Cardiac muscle cell (in vitro differentiated cells and primary cell): ENCODE data around the gene NKX2-4. TPM values are rescaled to one million over a fixed set of nuclear protein-coding genes. Genes with fewer than 3 reads are reported as not detected.
A peak's percentile ranks its signal among the peaks of the same experiment; 100 is the strongest.

Source experiments
- DNase-seq, 2 donors: peaks; one replicate each; pipeline versions ENCODE4 v3.0.0 to v3.0.0-alpha.2; 2010 to 2017; ENCODE audit warnings: low read depth in 1 of 2, low spot score in 1 of 2
- H3K27ac ChIP-seq: fragments of 200-600 bp; sonication (generic); 2 replicates; pipeline ENCODE4 v1.5.1; 2016
- H3K27me3 ChIP-seq: fragments of 200-600 bp; sonication (generic); 2 replicates; pipeline ENCODE4 v1.6.0; 2016; ENCODE audit warnings: control low read depth
- H3K36me3 ChIP-seq: fragments of 200-600 bp; sonication (generic); 2 replicates; pipeline ENCODE4 v1.5.1; 2016; ENCODE audit warnings: control low read depth
- H3K4me1 ChIP-seq: fragments of 200-600 bp; sonication (generic); 2 replicates; pipeline ENCODE4 v1.8.1; 2017; ENCODE audit warnings: low read depth, mild to moderate bottlenecking, mixed run types
- H3K4me3 ChIP-seq: fragments of 200-600 bp; sonication (generic); 2 replicates; pipeline ENCODE4 v1.5.1; 2016; ENCODE audit warnings: mild to moderate bottlenecking
- H3K9me3 ChIP-seq: fragments of 200-600 bp; sonication (generic); 2 replicates; pipeline ENCODE4 v1.5.1; 2017; ENCODE audit warnings: low read depth, mild to moderate bottlenecking, control low read depth
- polyA plus RNA-seq: library from polyadenylated mRNA; unstranded; fragments of >200 nt; fragmentation: Nextera tagmentation; extraction: Ambion mirVana; gene quantifications from 2 replicates; pipeline ENCODE4 v1.2.1, GENCODE V29; 2016
- total RNA-seq: library from RNA; depleted of rRNA; stranded (reverse); fragments of >200 nt; gene quantifications from 2 replicates; pipeline ENCODE4 v1.2.3, GENCODE V29; 2016
- TF ChIP-seq, protein P1 (sequence below): IDR thresholded peaks from 2 replicates; pipeline ENCODE4 v1.5.1; 2012; ENCODE audit warnings: low read depth, mild to moderate bottlenecking, low read length

The NKX2-4 gene
- total and polyA plus RNA-seq, 2 experiments from 2014 or later: not detected

DNA sequence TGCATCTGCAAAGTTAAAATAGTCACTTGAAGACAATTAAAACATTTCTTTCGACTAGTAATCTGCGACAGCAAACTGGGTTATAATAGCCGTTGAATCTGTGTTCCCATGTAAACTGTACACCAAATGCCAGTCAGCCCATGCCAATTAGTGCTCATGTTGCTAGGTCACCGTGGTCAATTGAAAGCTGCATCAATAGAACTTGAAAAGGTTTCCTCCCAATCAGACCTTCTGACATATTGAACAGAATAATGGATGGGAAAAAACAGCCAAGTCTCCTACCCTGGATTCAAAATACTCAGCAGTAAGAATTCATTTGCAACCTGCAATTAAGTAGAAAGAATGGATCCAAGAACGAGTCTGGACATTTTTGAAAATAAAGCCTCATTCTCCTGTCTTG lies 11.2 kb downstream of the NKX2-4 start:
- Histone ChIP-seq H3K36me3 (peaks cover 6% of the 10 kb centered on the region), H3K4me3 (no peak overlapping the region)
- TF ChIP-seq, protein P1, sequence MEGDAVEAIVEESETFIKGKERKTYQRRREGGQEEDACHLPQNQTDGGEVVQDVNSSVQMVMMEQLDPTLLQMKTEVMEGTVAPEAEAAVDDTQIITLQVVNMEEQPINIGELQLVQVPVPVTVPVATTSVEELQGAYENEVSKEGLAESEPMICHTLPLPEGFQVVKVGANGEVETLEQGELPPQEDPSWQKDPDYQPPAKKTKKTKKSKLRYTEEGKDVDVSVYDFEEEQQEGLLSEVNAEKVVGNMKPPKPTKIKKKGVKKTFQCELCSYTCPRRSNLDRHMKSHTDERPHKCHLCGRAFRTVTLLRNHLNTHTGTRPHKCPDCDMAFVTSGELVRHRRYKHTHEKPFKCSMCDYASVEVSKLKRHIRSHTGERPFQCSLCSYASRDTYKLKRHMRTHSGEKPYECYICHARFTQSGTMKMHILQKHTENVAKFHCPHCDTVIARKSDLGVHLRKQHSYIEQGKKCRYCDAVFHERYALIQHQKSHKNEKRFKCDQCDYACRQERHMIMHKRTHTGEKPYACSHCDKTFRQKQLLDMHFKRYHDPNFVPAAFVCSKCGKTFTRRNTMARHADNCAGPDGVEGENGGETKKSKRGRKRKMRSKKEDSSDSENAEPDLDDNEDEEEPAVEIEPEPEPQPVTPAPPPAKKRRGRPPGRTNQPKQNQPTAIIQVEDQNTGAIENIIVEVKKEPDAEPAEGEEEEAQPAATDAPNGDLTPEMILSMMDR: no peak

DNA sequence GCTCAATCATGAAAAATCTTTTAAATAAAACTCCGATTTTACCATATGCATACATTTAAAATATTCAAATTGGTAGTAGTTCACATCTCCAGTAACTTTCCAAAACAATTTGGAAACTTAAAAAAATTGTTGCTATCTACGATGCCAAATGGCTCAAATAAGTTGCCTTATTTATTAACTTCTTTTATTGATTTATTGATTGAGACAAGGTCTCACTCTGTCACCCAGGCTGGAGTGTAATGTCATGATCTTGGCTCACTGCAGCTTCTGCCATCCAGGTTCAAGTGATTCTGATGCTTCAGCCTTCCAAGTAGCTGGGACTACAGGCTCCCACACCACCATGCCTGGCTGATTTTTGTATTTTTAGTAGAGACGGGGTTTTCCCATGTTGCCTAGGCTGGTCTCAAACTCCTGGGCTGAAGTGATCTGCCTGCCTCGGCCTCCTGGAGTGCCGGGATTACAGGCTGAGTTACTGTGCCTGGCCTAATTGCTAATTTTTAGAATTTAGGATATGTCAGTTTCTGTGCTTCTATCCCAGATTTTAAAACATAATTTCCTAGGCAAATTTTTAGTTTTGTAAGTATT lies 12.9 kb downstream of the NKX2-4 start:
- TF ChIP-seq, protein P1: no peak
- Histone ChIP-seq H3K36me3 (peaks cover 6% of the 10 kb centered on the region), H3K4me3 (no peak overlapping the region), H3K27ac (no peak overlapping the region), H3K27me3 (peaks cover 3% of the 10 kb centered on the region), H3K9me3 (no peaks in the 10 kb centered on the region), H3K4me1 (peaks cover 18% of the 10 kb centered on the region)
- DNase-seq: no peak

More for the DNA sequence above, 11.2 kb downstream of the NKX2-4 start:
- H3K27me3 ChIP-seq: peaks cover 20% of the 10 kb centered on the region
- H3K9me3 ChIP-seq: no peaks in the 10 kb centered on the region
- DNase-seq: no peak
- H3K4me1 ChIP-seq: peaks cover 2% of the 10 kb centered on the region
- H3K27ac ChIP-seq: no peak overlapping the region

DNA sequence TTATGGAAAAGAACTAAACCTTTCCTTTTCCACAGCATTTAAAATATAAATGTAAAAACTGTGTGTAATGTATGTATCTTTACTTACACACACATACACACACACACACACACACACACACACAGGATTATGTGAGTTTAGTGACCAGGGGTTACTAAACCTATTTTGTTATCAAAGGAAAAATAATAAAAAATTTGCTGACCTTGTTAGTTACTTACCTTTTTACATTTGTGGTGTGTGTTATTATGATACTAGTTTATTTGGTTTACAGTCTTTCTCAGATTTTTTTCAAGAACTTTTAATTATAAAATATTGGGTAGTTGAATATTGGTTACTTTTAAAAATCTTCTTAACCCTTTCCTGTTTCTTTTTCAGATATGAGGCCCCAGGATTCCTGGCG lies 15.7 kb downstream of the NKX2-4 start:
- H3K4me1 ChIP-seq: peaks cover 39% of the 10 kb centered on the region
- no peak overlapping the region for H3K27ac ChIP-seq
- H3K4me3 ChIP-seq: no peak overlapping the region
- TF ChIP-seq, protein P1: no peak
- H3K27me3 ChIP-seq: no peaks in the 10 kb centered on the region
- peaks cover 4% of the 10 kb centered on the region for H3K36me3 ChIP-seq
- DNase-seq: no peak
- H3K9me3 ChIP-seq: no peaks in the 10 kb centered on the region

DNA sequence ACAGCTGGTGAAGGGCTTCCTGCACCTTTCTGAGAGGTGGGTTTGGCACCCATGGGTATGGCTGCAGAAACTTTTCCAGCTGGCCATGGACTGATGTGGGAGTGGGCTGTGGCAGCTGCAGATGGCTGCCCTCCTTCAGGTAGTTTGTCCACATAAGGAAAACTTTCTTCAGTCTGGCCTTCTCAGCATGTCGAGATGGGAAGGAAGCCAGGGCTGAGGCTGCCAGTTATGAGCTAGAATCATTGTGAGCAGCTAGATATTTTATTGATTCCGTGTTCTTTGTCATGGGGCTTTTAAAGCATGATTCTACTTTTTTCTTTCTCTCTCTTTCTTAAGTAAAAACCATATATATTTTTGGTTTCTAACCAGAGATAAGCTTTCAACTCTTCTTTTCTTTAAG lies 16.6 kb downstream of the NKX2-4 start:
- Histone ChIP-seq H3K36me3 (no peaks in the 10 kb centered on the region), H3K27me3 (no peaks in the 10 kb centered on the region), H3K4me3 (no peak overlapping the region)

DNA sequence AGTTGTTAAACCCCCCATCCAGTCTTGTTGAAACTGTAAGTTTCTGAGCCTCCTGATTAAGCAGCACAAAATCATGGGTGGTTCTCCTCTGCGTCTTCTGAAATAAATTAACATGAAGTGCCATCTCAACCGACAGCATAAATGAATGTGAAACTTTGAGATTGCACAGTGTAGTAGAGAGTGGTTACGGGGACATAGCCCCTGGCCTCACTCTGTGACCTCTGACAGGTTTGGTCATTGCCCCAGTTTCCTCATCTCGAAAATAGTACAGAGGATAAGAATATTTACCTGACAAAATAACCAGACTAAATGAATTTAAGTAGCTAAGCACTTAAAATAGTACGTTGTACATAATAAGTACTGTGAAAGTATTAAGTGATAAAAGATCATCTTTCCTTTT lies 19.1 kb downstream of the NKX2-4 start:
- DNase-seq: no peak
- no peak overlapping the region for H3K4me3 ChIP-seq
- no peaks in the 10 kb centered on the region for H3K27me3 ChIP-seq
- H3K9me3 ChIP-seq: no peaks in the 10 kb centered on the region
- H3K36me3 ChIP-seq: no peaks in the 10 kb centered on the region
- peaks cover 39% of the 10 kb centered on the region for H3K4me1 ChIP-seq
- TF ChIP-seq, protein P1: no peak
- peak overlapping the region; percentile 76 for H3K27ac ChIP-seq

More for the DNA sequence above, 16.6 kb downstream of the NKX2-4 start:
- TF ChIP-seq, protein P1: no peak
- Histone ChIP-seq H3K27ac (no peak overlapping the region), H3K4me1 (peaks cover 39% of the 10 kb centered on the region), H3K9me3 (no peaks in the 10 kb centered on the region)
- no peak for DNase-seq
